Activated CD8-positive, alpha-beta memory T cell treated with anti-CD3 and anti-CD28 coated beads for 1 hour (primary cell): ENCODE results near the gene RELN.

Experiments
- DNase-seq, 2 donors: peaks; one replicate each; pipeline ENCODE4 v3.0.0-alpha.2; 2020; ENCODE audit warnings: low read depth in 1 of 2; ENCODE audit errors: extremely low read depth in 1 of 2

The RELN gene

GRCh38 chr7:103593691-103594090, 395.8 kb downstream of the RELN start:
- no peak for DNase-seq

GRCh38 chr7:103592844-103593243, 396.6 kb downstream of the RELN start:
- DNase-seq, result no peak

- no peak for DNase-seq
These were observed 397.3 kb downstream of the RELN start for GRCh38 chr7:103592187-103592586.

GRCh38 chr7:103580031-103580430, 409.4 kb downstream of the RELN start:
- no peak for DNase-seq

- DNase-seq, result no peak
These were observed 412.4 kb downstream of the RELN start for GRCh38 chr7:103577059-103577458.

- DNase-seq, result no peak
These were observed 412.8 kb downstream of the RELN start for GRCh38 chr7:103576641-103577040.

GRCh38 chr7:103574576-103574975, 414.9 kb downstream of the RELN start:
- no peak for DNase-seq

- DNase-seq, result no peak
These were observed 415.9 kb downstream of the RELN start for GRCh38 chr7:103573479-103574058.

- DNase-seq, result no peak
These were observed 417.9 kb downstream of the RELN start for GRCh38 chr7:103571586-103571985.

GRCh38 chr7:103569621-103570305, 419.7 kb downstream of the RELN start:
- DNase-seq, result no peak

- DNase-seq, result no peak
These were observed 425.0 kb downstream of the RELN start for GRCh38 chr7:103564416-103564815.

- DNase-seq, result no peak
These were observed 429.3 kb downstream of the RELN start for GRCh38 chr7:103560136-103560535.

- no peak for DNase-seq
These were observed 438.4 kb downstream of the RELN start for GRCh38 chr7:103551016-103551415.

GRCh38 chr7:103549786-103550185, 439.7 kb downstream of the RELN start:
- no peak for DNase-seq

GRCh38 chr7:103547451-103548284, 441.8 kb downstream of the RELN start:
- DNase-seq, result no peak

- DNase-seq, result no peak
These were observed 447.0 kb downstream of the RELN start for GRCh38 chr7:103542470-103542869.

GRCh38 chr7:103541947-103542346, 447.5 kb downstream of the RELN start:
- no peak for DNase-seq

GRCh38 chr7:103541026-103541425, 448.4 kb downstream of the RELN start:
- no peak for DNase-seq

GRCh38 chr7:103540338-103540737, 449.1 kb downstream of the RELN start:
- DNase-seq, result no peak

GRCh38 chr7:103539875-103540274, 449.6 kb downstream of the RELN start:
- no peak for DNase-seq

- DNase-seq, result no peak
These were observed 450.3 kb downstream of the RELN start for GRCh38 chr7:103538964-103539709.
